HUES6 (cell line): ENCODE measurements around the gene TMX4.
"Not testable (repeated sequence)": the region's sequence is repeated elsewhere in the genome, so short reads cannot be mapped to it uniquely, and the experiment has no call there.

Source experiments
- H3K27ac ChIP-seq: 2 replicates; pipeline ENCODE4 v1.7.0; 2013; ENCODE audit warnings: low read depth, mild to moderate bottlenecking, low read length, inconsistent platforms
- H3K27me3 ChIP-seq: 2 replicates; pipeline ENCODE4 v1.6.1; 2013; ENCODE audit warnings: low read length; ENCODE audit not compliant: control insufficient read depth, insufficient read depth
- H3K36me3 ChIP-seq: 2 replicates; pipeline ENCODE4 v1.6.1; 2013; ENCODE audit warnings: low read length; ENCODE audit not compliant: control insufficient read depth, insufficient read depth
- H3K4me1 ChIP-seq: 2 replicates; pipeline ENCODE4 v1.6.1; 2013; ENCODE audit warnings: low read length; ENCODE audit not compliant: control insufficient read depth, insufficient read depth
- H3K4me3 ChIP-seq: 2 replicates; pipeline ENCODE4 v1.5.1; 2013; ENCODE audit warnings: low read depth, low read length
- H3K9ac ChIP-seq: one replicate; pipeline ENCODE4 v1.6.1; 2013; ENCODE audit warnings: mild to moderate bottlenecking, low read length
- H3K9me3 ChIP-seq: 2 replicates; pipeline ENCODE4 v1.6.1; 2013; ENCODE audit warnings: low read depth, low read length; ENCODE audit not compliant: control insufficient read depth, insufficient read depth

TMX4 gene

GRCh38 chr20:7971536-7972280 is 47.9 kb downstream of the TMX4 start:
- no peaks in the 10 kb centered on the region for H3K27me3 ChIP-seq
- H3K27ac ChIP-seq, result no peak overlapping the region
- no peaks in the 10 kb centered on the region for H3K36me3 ChIP-seq
- no peaks in the 10 kb centered on the region for H3K9me3 ChIP-seq
- H3K4me3 ChIP-seq, result no peak overlapping the region
- H3K4me1 ChIP-seq, result no peaks in the 10 kb centered on the region
- H3K9ac ChIP-seq, result no peak overlapping the region

DNA sequence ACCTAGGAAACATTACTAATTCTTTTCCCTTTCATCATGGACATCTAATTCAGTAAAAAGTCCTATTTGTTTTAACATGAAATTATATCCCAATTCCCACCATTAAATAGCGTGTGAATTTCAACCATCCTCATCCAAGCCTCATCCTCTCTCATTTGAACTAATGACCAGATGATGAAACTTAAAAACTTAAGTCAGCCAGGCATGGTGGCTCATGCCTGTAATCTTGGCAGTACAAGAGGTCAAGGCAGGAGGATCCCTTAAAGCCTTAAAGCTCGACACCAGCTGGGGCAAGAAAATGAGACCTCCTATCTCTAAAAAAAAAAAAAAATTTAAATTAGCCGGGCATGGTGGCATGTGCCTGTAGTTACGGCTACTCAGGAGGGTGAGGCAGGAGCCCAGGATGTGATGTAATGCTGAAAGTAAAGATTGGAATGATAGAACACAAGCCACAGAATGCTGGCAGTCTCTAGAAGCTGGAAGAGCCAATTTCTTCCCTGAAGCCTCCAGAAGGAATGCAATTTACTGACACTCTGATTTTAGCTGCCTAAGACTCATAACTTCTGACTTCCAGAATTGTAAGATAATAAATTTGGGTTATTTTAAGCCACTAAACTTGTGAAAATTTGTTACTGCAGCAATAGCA is 52.2 kb downstream of the TMX4 start:
- H3K9me3 ChIP-seq, result no peaks in the 10 kb centered on the region
- no peak overlapping the region for H3K4me3 ChIP-seq
- no peak overlapping the region for H3K9ac ChIP-seq

DNA sequence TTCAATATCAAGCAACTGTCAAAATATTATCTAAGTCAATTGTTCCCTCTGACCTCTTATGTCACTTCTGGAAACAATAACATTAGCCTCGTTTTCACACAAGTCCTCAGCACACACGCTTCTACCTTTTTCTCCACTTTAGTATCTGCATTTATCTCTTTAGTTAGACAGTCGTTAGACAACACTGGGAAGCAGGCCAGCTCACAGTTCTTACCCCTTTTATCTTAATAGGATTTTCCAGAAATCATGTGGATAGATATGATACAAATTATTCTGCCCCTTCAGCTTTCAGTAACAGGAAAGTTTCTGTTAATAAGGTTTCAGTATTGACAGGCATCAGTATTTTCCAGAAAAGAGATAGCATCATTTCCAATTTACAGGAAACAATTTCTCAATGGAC is 53.4 kb downstream of the TMX4 start:
- no peak overlapping the region for H3K4me3 ChIP-seq
- no peaks in the 10 kb centered on the region for H3K36me3 ChIP-seq
- H3K27ac ChIP-seq, result no peak overlapping the region
- no peak overlapping the region for H3K9ac ChIP-seq
- H3K4me1 ChIP-seq, result no peaks in the 10 kb centered on the region
- H3K27me3 ChIP-seq, result no peaks in the 10 kb centered on the region
- no peaks in the 10 kb centered on the region for H3K9me3 ChIP-seq

More for the DNA sequence above, 52.2 kb downstream of the TMX4 start:
- Histone ChIP-seq H3K27me3 (no peaks in the 10 kb centered on the region), H3K36me3 (no peaks in the 10 kb centered on the region), H3K27ac (no peak overlapping the region), H3K4me1 (no peaks in the 10 kb centered on the region)

- H3K36me3 ChIP-seq, result no peaks in the 10 kb centered on the region
- H3K4me1 ChIP-seq, result no peaks in the 10 kb centered on the region
- H3K27ac ChIP-seq, result no peak overlapping the region
- H3K9ac ChIP-seq, result no peak overlapping the region
- no peak overlapping the region for H3K4me3 ChIP-seq
- H3K9me3 ChIP-seq, result peaks cover 23% of the 10 kb centered on the region
- no peaks in the 10 kb centered on the region for H3K27me3 ChIP-seq
These were observed 60.1 kb downstream of the TMX4 start for GRCh38 chr20:7959484-7959883.

DNA sequence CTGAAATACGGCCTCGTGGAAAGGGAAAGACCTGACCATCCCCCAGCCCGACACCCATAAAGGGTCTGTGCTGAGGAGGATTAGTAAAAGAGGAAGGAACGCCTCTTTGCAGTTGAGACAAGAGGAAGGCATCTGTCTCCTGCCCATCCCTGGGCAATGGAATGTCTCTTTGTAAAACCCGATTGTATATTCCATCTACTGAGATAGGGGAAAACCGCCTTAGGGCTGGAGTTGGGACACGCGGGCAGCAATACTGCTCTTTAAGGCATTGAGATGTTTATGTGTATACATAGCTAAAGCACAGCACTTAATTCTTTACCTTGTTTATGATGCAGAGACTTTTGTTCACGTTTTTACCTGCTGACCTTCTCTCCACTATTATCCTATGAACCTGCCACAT is 63.0 kb downstream of the TMX4 start:
- not testable (repeated sequence) for H3K27ac ChIP-seq

DNA sequence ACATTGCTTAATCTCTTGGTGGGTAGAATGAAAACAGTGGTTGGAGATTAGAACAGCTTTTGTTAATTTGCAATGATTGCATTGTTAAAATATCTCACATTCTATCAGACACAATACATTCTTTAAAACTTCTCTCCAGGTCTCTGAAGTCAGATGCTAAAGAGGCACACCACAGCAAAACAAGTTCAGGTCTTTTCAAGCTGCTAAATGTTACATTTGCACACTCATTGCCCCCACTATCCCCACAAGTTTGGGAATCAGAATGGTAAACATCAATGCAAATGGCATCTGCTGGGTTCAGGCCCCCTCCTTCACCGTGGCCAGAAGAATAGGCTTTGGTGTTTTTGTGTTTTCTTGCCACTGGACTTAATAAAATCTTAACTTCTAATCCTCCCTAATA is 69.2 kb downstream of the TMX4 start:
- no peak overlapping the region for H3K27ac ChIP-seq
- H3K36me3 ChIP-seq, result no peaks in the 10 kb centered on the region
- no peaks in the 10 kb centered on the region for H3K4me1 ChIP-seq
- no peaks in the 10 kb centered on the region for H3K27me3 ChIP-seq
- H3K9me3 ChIP-seq, result 0 out of 2 replicates have a peak, but pooled peaks cover 10% of the 10 kb centered on the region
- H3K9ac ChIP-seq, result no peak overlapping the region
- H3K4me3 ChIP-seq, result no peak overlapping the region

More for the DNA sequence above, 63.0 kb downstream of the TMX4 start:
- not testable (repeated sequence) for H3K4me1 ChIP-seq, H3K27me3 ChIP-seq, H3K4me3 ChIP-seq, H3K9ac ChIP-seq, H3K36me3 ChIP-seq
- H3K9me3 ChIP-seq, result peaks cover 23% of the 10 kb centered on the region

- Histone ChIP-seq H3K9ac (no peak overlapping the region), H3K27ac (no peak overlapping the region), H3K27me3 (no peaks in the 10 kb centered on the region), H3K36me3 (no peaks in the 10 kb centered on the region), H3K4me3 (no peak overlapping the region), H3K4me1 (no peaks in the 10 kb centered on the region), H3K9me3 (peaks cover 25% of the 10 kb centered on the region)
These were observed 75.7 kb downstream of the TMX4 start for GRCh38 chr20:7943891-7944290.

DNA sequence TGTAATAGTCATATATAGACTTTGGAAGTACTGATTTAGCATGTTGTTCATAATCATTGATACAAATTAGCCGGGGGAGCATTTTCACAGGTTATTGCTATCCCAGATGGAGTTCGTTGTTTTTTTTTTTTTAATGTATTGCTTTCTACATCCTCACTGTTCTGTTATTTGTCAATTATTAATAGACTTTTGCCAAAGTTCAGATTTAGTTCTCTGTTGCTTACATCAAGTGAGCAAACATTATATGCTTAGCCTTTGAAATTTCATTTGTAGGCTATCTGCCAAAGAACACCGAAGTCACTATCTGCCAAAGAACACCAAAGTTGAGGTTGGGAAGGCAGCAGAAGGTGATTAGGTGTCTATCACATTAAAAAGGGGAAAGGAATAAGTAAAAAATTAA is 79.2 kb downstream of the TMX4 start, which contains the start of gene HAO1:
Gene HAO1, minus strand, starts transcription at position 118 of the 400 bp plus-strand sequence. Its CDS starts 36 bp downstream, at position 82.
- no peaks in the 10 kb centered on the region for H3K27me3 ChIP-seq
- H3K9ac ChIP-seq, result no peak within 1 kb of the TSS
- H3K4me1 ChIP-seq, result no peaks in the 10 kb centered on the region
- H3K36me3 ChIP-seq, result no peaks in the 10 kb centered on the region
- H3K4me3 ChIP-seq, result no peak within 1 kb of the TSS
- H3K27ac ChIP-seq, result no peak within 1 kb of the TSS
- peaks cover 15% of the 10 kb centered on the region for H3K9me3 ChIP-seq

GRCh38 chr20:7939663-7940062 is 79.9 kb downstream of the TMX4 start:
- H3K4me1 ChIP-seq, result no peaks in the 10 kb centered on the region
- no peak overlapping the region for H3K27ac ChIP-seq
- no peak overlapping the region for H3K9ac ChIP-seq
- H3K27me3 ChIP-seq, result no peaks in the 10 kb centered on the region
- H3K36me3 ChIP-seq, result no peaks in the 10 kb centered on the region
- peaks cover 15% of the 10 kb centered on the region for H3K9me3 ChIP-seq
- H3K4me3 ChIP-seq, result no peak overlapping the region

DNA sequence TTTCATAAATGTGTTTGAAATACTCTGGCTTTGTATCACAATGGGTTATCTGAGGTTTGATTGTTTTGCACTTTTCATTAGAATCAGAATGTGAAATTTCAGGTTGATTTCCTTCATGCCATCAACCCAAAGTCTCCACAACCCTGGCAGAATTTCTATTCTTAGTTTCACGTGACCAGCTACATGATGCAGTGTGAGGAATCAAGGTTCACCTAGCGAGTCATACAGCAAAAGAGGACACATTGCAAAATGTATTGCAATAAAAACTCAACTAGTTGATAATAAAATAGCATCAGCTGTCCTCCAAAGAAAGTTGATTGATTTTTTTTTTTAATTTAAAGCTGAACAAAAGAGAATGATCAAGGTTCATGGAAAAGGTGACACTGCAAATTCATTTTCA is 81.5 kb downstream of the TMX4 start:
- Histone ChIP-seq H3K9me3 (peaks cover 15% of the 10 kb centered on the region), H3K27me3 (no peaks in the 10 kb centered on the region), H3K4me1 (no peaks in the 10 kb centered on the region), H3K9ac (no peak overlapping the region), H3K27ac (no peak overlapping the region), H3K4me3 (no peak overlapping the region), H3K36me3 (no peaks in the 10 kb centered on the region)

DNA sequence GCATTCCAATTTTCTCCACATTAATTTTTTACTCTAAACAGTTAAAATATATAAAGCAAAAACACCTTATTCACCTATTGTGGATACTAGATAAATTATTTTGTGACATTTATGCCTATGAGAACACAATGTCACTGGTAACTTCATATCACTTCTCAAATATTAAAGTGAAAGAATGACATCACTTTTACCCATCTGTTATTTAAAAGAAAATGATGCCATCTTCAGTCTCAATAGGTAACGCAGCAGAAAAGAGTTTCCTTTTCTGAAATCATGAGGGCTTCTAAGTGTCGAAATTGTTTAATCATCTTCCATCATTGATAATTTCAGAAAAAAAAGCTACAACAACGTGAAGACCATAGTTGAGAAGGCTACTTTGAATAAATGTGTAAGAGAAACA is 82.2 kb downstream of the TMX4 start:
- no peak overlapping the region for H3K4me3 ChIP-seq
- no peaks in the 10 kb centered on the region for H3K27me3 ChIP-seq
- H3K9me3 ChIP-seq, result peaks cover 12% of the 10 kb centered on the region
- no peak overlapping the region for H3K27ac ChIP-seq
- H3K36me3 ChIP-seq, result no peaks in the 10 kb centered on the region
- H3K4me1 ChIP-seq, result no peaks in the 10 kb centered on the region
- H3K9ac ChIP-seq, result no peak overlapping the region
